H1 (cell line): ENCODE data around the gene ARL3. TPM values are rescaled to one million over a fixed set of nuclear protein-coding genes. Genes with fewer than 3 reads are reported as not detected.
A peak's percentile ranks its signal among the peaks of the same experiment; 100 is the strongest.

Experiments
- CTCF ChIA-PET: fragments of 300-600 bp; sonication (Branson Sonifier 250); formaldehyde crosslinking; loops from one replicate; lab custom pipeline; 2021; ENCODE audit not compliant: partially characterized antibody; lab: Charles Lee
- POLR2A ChIA-PET: fragments of 300-600 bp; sonication (Branson Sonifier 250); formaldehyde crosslinking; loops from one replicate; lab custom pipeline; 2021; ENCODE audit warnings: inconsistent platforms; ENCODE audit not compliant: partially characterized antibody; lab: Charles Lee
- DNase-seq, 2 experiments: peaks; one replicate each; pipeline versions ENCODE4 v3.0.0 to v3.0.0-alpha.2; 2010 to 2022; ENCODE audit warnings: low spot score in 2 of 2, low read depth in 1 of 2, mixed read lengths in 1 of 2
- FAIRE-seq: peaks from 2 replicates; lab custom pipeline; 2011; peaks lifted over from hg19 to GRCh38; lab: Jason Lieb, UNC
- H2AFZ ChIP-seq: 2 replicates; pipeline ENCODE4 v1.8.1; 2012; ENCODE audit warnings: low read length, inconsistent platforms
- H2AK5ac ChIP-seq: 2 replicates; pipeline ENCODE4 v1.6.1; 2013; ENCODE audit warnings: low read depth, low read length
- H2BK120ac ChIP-seq: replicated peaks from 2 replicates; pipeline ENCODE3; 2013; ENCODE audit warnings: low read depth, low read length, inconsistent platforms
- H2BK12ac ChIP-seq: 2 replicates; pipeline ENCODE4 v1.6.1; 2013; ENCODE audit warnings: low read depth, low read length
- H2BK15ac ChIP-seq: 2 replicates; pipeline ENCODE4 v1.6.1; 2013; ENCODE audit warnings: low read length
- H2BK20ac ChIP-seq: 2 replicates; pipeline ENCODE4 v1.6.1; 2013; ENCODE audit warnings: low read length
- H2BK5ac ChIP-seq: 2 replicates; pipeline ENCODE4 v1.6.1; 2013; ENCODE audit warnings: low read depth, low read length
- H3K14ac ChIP-seq: 2 replicates; pipeline ENCODE4 v1.6.1; 2013; ENCODE audit warnings: inconsistent platforms; ENCODE audit not compliant: insufficient read length
- H3K18ac ChIP-seq: 2 replicates; pipeline ENCODE4 v1.6.1; 2013; ENCODE audit warnings: low read length; ENCODE audit errors: extremely low read depth
- H3K23ac ChIP-seq: 2 replicates; pipeline ENCODE4 v1.6.1; 2013; ENCODE audit warnings: inconsistent platforms; ENCODE audit not compliant: insufficient read length
- H3K23me2 ChIP-seq: 2 replicates; pipeline ENCODE4 v1.6.1; 2013; ENCODE audit warnings: low read depth, low read length
- H3K27ac ChIP-seq: 2 replicates; pipeline ENCODE4 v1.6.1; 2011; ENCODE audit warnings: low read depth, low read length, inconsistent platforms
- H3K27me3 ChIP-seq, 4 experiments: replicated peaks in 1 of 4; 1 replicate in 1 of 4; 2 replicates in 3 of 4; pipeline versions ENCODE4 v1.6.1 to v1.8.1; 2011 to 2013; ENCODE audit warnings: low read length in 3 of 4, mild to moderate bottlenecking in 3 of 4, inconsistent platforms in 2 of 4, mixed read lengths in 2 of 4, moderate library complexity in 1 of 4; ENCODE audit not compliant: control insufficient read depth in 3 of 4, insufficient read depth in 3 of 4; ENCODE audit errors: extremely low read depth in 1 of 4
- H3K36me3 ChIP-seq, 4 experiments: 2 replicates each; pipeline versions ENCODE4 v1.6.1 to v1.8.1; 2011 to 2013; ENCODE audit warnings: mild to moderate bottlenecking in 4 of 4, low read length in 3 of 4, moderate library complexity in 2 of 4, control low read depth in 1 of 4, inconsistent platforms in 1 of 4; ENCODE audit not compliant: insufficient read depth in 4 of 4, control insufficient read depth in 2 of 4
- H3K4ac ChIP-seq: replicated peaks from 2 replicates; pipeline ENCODE3; 2013; ENCODE audit warnings: low read length, low read depth, mixed read lengths, inconsistent platforms; ENCODE audit not compliant: insufficient read length
- H3K4me1 ChIP-seq, 4 experiments: replicated peaks in 1 of 4; 1 replicate in 1 of 4; 2 replicates in 3 of 4; pipeline versions ENCODE4 v1.6.1 to v1.8.1; 2011 to 2013; ENCODE audit warnings: low read length in 3 of 4, inconsistent platforms in 2 of 4, mixed read lengths in 1 of 4; ENCODE audit not compliant: insufficient read depth in 4 of 4, control insufficient read depth in 3 of 4
- H3K4me2 ChIP-seq, 2 experiments: 2 replicates each; pipeline versions ENCODE4 v1.6.1 to v1.8.1; 2011 to 2013; ENCODE audit warnings: low read depth in 2 of 2, low read length in 2 of 2, control low read depth in 1 of 2, inconsistent platforms in 1 of 2, mild to moderate bottlenecking in 1 of 2; ENCODE audit not compliant: insufficient read depth in 1 of 2
- H3K4me3 ChIP-seq, 4 experiments: fragments of 200-600, 300-600 bp in 1 of 4; sonication (generic), shearing (Covaris generic), sonication (Bioruptor Twin) in 1 of 4; 2 replicates each; pipeline versions ENCODE4 v1.5.1 to v1.8.1; 2011 to 2016; ENCODE audit warnings: low read length in 4 of 4, low read depth in 3 of 4, control low read depth in 2 of 4, inconsistent platforms in 2 of 4, mild to moderate bottlenecking in 2 of 4, mixed read lengths in 1 of 4, moderate library complexity in 1 of 4; ENCODE audit not compliant: insufficient read depth in 2 of 4; ENCODE audit errors: extremely low read depth in 1 of 4
- H3K56ac ChIP-seq: replicated peaks from 2 replicates; pipeline ENCODE3; 2013; ENCODE audit warnings: low read depth, mild to moderate bottlenecking, mixed read lengths, low read length, inconsistent platforms; ENCODE audit not compliant: insufficient read length
- H3K79me1 ChIP-seq: 2 replicates; pipeline ENCODE4 v1.6.1; 2013; ENCODE audit warnings: low read depth, low read length, control low read depth
- H3K79me2 ChIP-seq, 2 experiments: 2 replicates each; pipeline versions ENCODE4 v1.6.1 to v1.8.1; 2012 to 2013; ENCODE audit warnings: low read length in 2 of 2, mild to moderate bottlenecking in 2 of 2, inconsistent platforms in 1 of 2; ENCODE audit not compliant: insufficient read depth in 2 of 2, control insufficient read depth in 1 of 2
- H3K9ac ChIP-seq, 4 experiments: replicated peaks in 1 of 4; 1 replicate in 1 of 4; 2 replicates in 3 of 4; pipeline versions ENCODE4 v1.6.1 to v1.8.1; 2011 to 2013; ENCODE audit warnings: low read depth in 3 of 4, low read length in 3 of 4, control low read depth in 2 of 4, mild to moderate bottlenecking in 2 of 4, moderate library complexity in 2 of 4, inconsistent platforms in 1 of 4; ENCODE audit errors: extremely low read depth in 1 of 4
- H3K9me3 ChIP-seq, 2 experiments: 2 replicates each; pipeline versions ENCODE4 v1.6.1 to v1.8.1; 2012 to 2013; ENCODE audit warnings: mild to moderate bottlenecking in 2 of 2, moderate library complexity in 2 of 2, control low read depth in 1 of 2, inconsistent platforms in 1 of 2, low read depth in 1 of 2, low read length in 1 of 2, mixed read lengths in 1 of 2; ENCODE audit not compliant: insufficient read depth in 2 of 2
- H4K20me1 ChIP-seq, 2 experiments: replicated peaks in 1 of 2; 2 replicates each; pipeline versions ENCODE3 to v1.8.1; 2011 to 2013; ENCODE audit warnings: inconsistent platforms in 2 of 2, low read length in 2 of 2, mild to moderate bottlenecking in 1 of 2; ENCODE audit not compliant: insufficient read depth in 2 of 2, control insufficient read depth in 1 of 2
- H4K5ac ChIP-seq: 2 replicates; pipeline ENCODE4 v1.6.1; 2013; ENCODE audit warnings: low read length, low read depth, mixed read lengths, inconsistent platforms; ENCODE audit not compliant: insufficient read length
- H4K8ac ChIP-seq: 2 replicates; pipeline ENCODE4 v1.8.0; 2013; ENCODE audit warnings: mild to moderate bottlenecking, moderate library complexity, low read length, inconsistent platforms; ENCODE audit not compliant: insufficient read depth; ENCODE audit errors: extremely low read depth
- H4K91ac ChIP-seq: replicated peaks from 2 replicates; pipeline ENCODE3; 2013; ENCODE audit warnings: low read length, mixed read lengths, inconsistent platforms; ENCODE audit not compliant: insufficient read length
- GABPA ChIP-seq: IDR thresholded peaks from 2 replicates; pipeline ENCODE4 v1.6.1; 2011; ENCODE audit warnings: mild to moderate bottlenecking, low read length, moderate library complexity, borderline replicate concordance; ENCODE audit not compliant: insufficient read depth
- JUN ChIP-seq: IDR thresholded peaks from 2 replicates; pipeline ENCODE4 v1.6.1; 2011; ENCODE audit warnings: low read depth, mild to moderate bottlenecking, improper control_type of control experiment, low read length
- KDM5A ChIP-seq: fragments of 200-600 bp; IDR thresholded peaks from 2 replicates; pipeline ENCODE4 v1.7.1; 2012; ENCODE audit warnings: mild to moderate bottlenecking, low read length, inconsistent platforms, mixed read lengths
- PHF8 ChIP-seq: fragments of 200-600 bp; sonication (generic); conservative IDR thresholded peaks from 2 replicates; pipeline ENCODE4 v1.7.1; 2012; ENCODE audit warnings: low read depth, mild to moderate bottlenecking, inconsistent platforms, low read length, moderate library complexity
- SIRT6 ChIP-seq: IDR thresholded peaks from one replicate; pipeline ENCODE4 v1.7.1; 2012; ENCODE audit warnings: low read length, inconsistent platforms
- SP1 ChIP-seq: IDR thresholded peaks from 2 replicates; pipeline ENCODE4 v1.6.1; 2011; ENCODE audit warnings: low read depth, low read length
- WGBS, 2 experiments: shearing (Covaris generic) in 1 of 2; methylation state at CpG; one replicate each; pipeline versions ENCODE4 v1.1.6 to v1.1.7; 2013 to 2015; ENCODE audit warnings: low lambda C conversion rate in 2 of 2, mixed read lengths in 2 of 2, inconsistent platforms in 1 of 2, low coverage in 1 of 2, missing lambda C conversion rate in 1 of 2; ENCODE audit not compliant: insufficient replicate concordance in 2 of 2, insufficient coverage in 1 of 2, insufficient read length in 1 of 2; ENCODE audit errors: extremely low coverage in 1 of 2, missing lambda C conversion rate in 1 of 2; 5-methylcytosine and 5-hydroxymethylcytosine counted together
- polyA plus RNA-seq, 7 experiments: library from polyadenylated mRNA; depleted of rRNA in 3 of 7; stranded (reverse) in 5 of 7; unstranded in 2 of 7; fragments of >200 nt in 5 of 7; fragments of 200-250 nt in 2 of 7; gene quantifications; 1 replicate in 5 of 7; 2 replicates in 1 of 7; 4 replicates in 1 of 7; pipeline versions ENCODE4 v1.2.1 to v1.2.3, GENCODE V29; 2011 to 2013; ENCODE audit warnings: missing spikeins in 2 of 7, mixed read lengths in 2 of 7
- total RNA-seq: library from RNA; stranded (reverse); fragmentation: NEBNext Ultra II Directional; extraction: Animal tissue kit (Norgen Biotek cat#: 25700); gene quantifications from 2 replicates; pipeline ENCODE4 v1.2.1, GENCODE V29; 2021

Gene ARL3
- total and polyA plus RNA-seq, 2 of the 8 experiments (the other 6 are each of a cell fraction or from before 2014, with no cell fraction given), result 8.8 to 16.2 TPM

- peak overlapping the region; percentile 36 to 81 (median 52) for H3K4me3 ChIP-seq
- H3K23me2 ChIP-seq, result peaks cover 30% of the 10 kb centered on the region; the same call in 1 of the 2 replicates
- H3K36me3 ChIP-seq, result no peaks in the 10 kb centered on the region
- peaks cover 6 to 18% (median 14%) of the 10 kb centered on the region in 4 experiments for H3K4me1 ChIP-seq
- H4K20me1 ChIP-seq, result peaks cover 10 to 12% of the 10 kb centered on the region in 2 experiments
- no peak overlapping the region; the same call in none of the 2 replicates for H2BK5ac ChIP-seq
- H2AK5ac ChIP-seq, result no peak overlapping the region
- no peak overlapping the region for H2BK12ac ChIP-seq
- no peaks in the 10 kb centered on the region for H3K27me3 ChIP-seq
- 0 out of 2 replicates have a peak, but pooled peaks have one; percentile 17 for TF ChIP-seq PHF8
- TF ChIP-seq GABPA, result no peak
- TF ChIP-seq JUN, result no peak
- TF ChIP-seq KDM5A, result no peak
- 0 out of 2 replicates have a peak, but pooled peaks have one; percentile 33 for TF ChIP-seq SP1
- TF ChIP-seq SIRT6, result no peak
- DNase-seq (peak in 1 of 2 experiments; percentile 63), FAIRE-seq (no peak)
- CTCF ChIA-PET, result interaction anchor here (1.0 kb wide), 1 partner anchor 29 kb away, joined by 3 read pairs; no protein-coding TSS in a partner anchor
- POLR2A ChIA-PET, result interaction anchor here (0.9 to 5.6 kb wide), 8 partner anchors 8 to 71 kb away, joined by 3 to 51 read pairs (median 7); partner anchors contain the start of genes ARL3 and SFXN2
- H2BK120ac ChIP-seq, result no peak overlapping the region
- no peak overlapping the region for H3K4ac ChIP-seq
- H4K91ac ChIP-seq, result no peak overlapping the region
- H3K14ac ChIP-seq, result no peak overlapping the region
- WGBS, 2 experiments, result 0% methylated on average over 38 of the region's 45 CpGs; no CpG with 5 or more reads in 1 of the 2 experiments
- no peak overlapping the region for H2BK20ac ChIP-seq
- H3K56ac ChIP-seq, result peak overlapping the region; percentile 73
- H3K27ac ChIP-seq, result peak overlapping the region; percentile 80; the same call in 1 of the 2 replicates
- peaks cover 13% of the 10 kb centered on the region for H3K79me1 ChIP-seq
- H3K9ac ChIP-seq, result peak overlapping the region; percentile 48 to 89 (median 72)
- H3K4me2 ChIP-seq, result peak overlapping the region; percentile 70 to 75
- H2BK15ac ChIP-seq, result no peak overlapping the region
- no peaks in the 10 kb centered on the region for H3K9me3 ChIP-seq
- H3K18ac ChIP-seq, result no peak overlapping the region; the same call in none of the 2 replicates
- peak overlapping the region; percentile 79; the same call in 1 of the 2 replicates for H4K8ac ChIP-seq
- H2AFZ ChIP-seq, result no peak overlapping the region
- peaks cover 0 to 30% of the 10 kb centered on the region in 2 experiments; a peak in 2 of 4 replicates for H3K79me2 ChIP-seq
- H4K5ac ChIP-seq, result peak overlapping the region; percentile 36
- H3K23ac ChIP-seq, result no peak overlapping the region
Measured at GRCh38 chr10:102642736-102643335, 71.4 kb downstream of the ARL3 start.
